ENCODE data around the gene MEF2D.

Gene MEF2D

GRCh38 chr1:156500543-156500792, at the start of gene MEF2D:
Gene MEF2D, minus strand, starts transcription at chr1:156500775. Its CDS starts 17,483 bp downstream, at chr1:156483292.
- no peak for DNase-seq

- DNase-seq, result no peak
These were observed 49.8 kb upstream of the MEF2D start for GRCh38 chr1:156550346-156550745.

DNA sequence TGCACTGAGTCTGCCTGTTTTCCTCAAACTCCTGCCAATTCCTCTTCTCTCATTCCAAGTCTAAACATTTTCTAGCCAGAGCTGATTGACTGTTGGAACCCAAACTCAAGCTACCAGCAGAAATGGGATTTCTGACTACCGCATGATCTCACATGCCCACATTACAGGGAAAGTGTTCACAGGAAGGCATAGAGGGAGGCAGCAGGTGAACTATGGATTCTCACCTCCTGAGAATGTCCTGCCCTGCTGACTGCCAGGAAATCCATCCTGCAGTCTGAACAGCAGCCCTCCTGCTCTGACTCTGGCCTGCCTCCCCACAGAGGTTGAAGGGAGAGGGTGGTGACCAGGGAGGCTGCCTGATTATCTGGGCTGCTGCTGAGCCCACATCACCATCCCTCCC, 49.3 kb upstream of the MEF2D start:
- no peak for DNase-seq

- no peak for DNase-seq
These were observed 48.8 kb upstream of the MEF2D start for GRCh38 chr1:156549390-156549789.

GRCh38 chr1:156547982-156548381, 47.4 kb upstream of the MEF2D start:
- no peak for DNase-seq

GRCh38 chr1:156547434-156547833, 46.9 kb upstream of the MEF2D start:
- DNase-seq, result no peak

GRCh38 chr1:156546267-156546666, 45.7 kb upstream of the MEF2D start:
- no peak for DNase-seq

- DNase-seq, result no peak
These were observed 44.1 kb upstream of the MEF2D start for GRCh38 chr1:156544592-156545102.

DNA sequence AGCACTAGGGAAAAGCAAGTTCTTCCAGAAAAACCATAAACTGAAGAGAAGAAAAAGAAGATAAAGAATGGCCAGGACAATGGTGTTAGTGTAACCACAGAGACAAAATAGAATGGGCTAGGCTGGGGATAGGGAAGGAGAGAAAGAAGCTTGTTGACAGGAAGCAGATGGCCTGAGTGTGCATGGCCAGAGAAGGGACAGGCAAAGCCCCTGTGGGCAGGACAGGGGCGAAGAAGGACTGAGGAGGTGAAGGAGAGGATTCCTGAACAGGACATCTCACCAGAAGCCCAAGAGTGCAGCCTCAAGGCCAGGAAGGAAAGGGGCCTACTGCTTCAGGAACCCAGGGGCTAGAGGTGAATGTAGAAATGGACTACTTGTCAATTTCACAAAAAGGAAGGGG, 42.5 kb upstream of the MEF2D start:
- DNase-seq, result no peak

- DNase-seq, result no peak
These were observed 40.4 kb upstream of the MEF2D start for GRCh38 chr1:156540955-156541354.

DNA sequence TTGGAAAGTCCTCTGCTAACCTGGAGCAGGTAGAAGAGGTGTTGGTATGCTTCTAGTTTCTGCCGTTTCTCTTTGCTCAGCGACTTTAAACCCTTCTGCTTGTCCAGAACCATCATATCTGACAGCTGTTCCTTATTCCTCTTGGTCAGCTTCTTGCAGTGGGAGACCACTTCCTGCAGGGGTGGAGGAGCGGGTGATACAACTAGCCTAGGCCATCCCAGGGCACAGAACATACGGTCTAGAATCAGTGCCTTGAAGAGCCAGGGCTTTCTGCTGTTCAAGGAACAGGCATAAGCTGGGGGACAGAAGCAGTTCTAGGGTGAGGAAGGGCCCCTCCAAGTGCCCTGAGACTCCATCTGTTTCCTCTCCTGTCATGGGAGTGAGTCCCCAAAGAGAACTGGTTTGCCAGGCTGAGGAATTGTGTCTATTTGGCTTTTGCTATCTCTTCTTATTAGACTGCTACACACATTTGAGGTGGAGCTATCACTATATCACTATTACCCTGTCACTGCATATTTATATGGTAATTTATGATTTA, 39.3 kb upstream of the MEF2D start:
- DNase-seq, result no peak

GRCh38 chr1:156538711-156539440, 38.3 kb upstream of the MEF2D start:
- no peak for DNase-seq

GRCh38 chr1:156537027-156537426, 36.5 kb upstream of the MEF2D start:
- DNase-seq, result no peak

- no peak for DNase-seq
These were observed 34.0 kb upstream of the MEF2D start for GRCh38 chr1:156534424-156535060.

DNA sequence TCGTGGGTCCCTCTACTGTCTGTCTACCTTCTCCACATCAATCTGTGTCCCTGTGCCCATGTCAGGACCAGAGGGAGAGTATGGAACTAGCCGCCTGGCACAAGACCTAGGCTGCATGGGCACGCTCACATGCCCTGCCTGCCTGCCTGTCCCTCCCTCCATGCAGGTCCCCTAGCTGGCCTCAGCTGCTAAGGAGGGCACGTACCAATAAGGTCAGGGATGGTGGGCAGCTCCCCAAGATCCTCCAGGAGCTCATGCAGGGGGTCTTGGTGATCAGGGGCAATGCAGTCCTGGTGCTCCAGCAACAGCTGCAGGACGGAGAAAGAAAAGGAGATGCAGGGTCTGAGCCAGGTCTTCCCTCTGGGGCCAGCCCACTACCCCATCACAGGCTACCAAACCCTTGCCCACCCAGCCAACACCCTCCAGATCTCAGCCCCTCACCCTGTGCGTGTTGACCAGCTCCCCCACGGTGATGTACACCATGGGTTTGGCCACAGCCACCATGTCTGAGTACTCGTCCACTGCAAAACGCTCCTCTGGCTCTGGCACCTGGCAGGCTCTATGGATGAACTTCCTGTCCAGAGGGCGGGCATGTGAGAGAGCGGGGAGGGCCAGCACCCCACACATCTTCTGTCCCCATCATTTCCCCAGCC, 33.1 kb upstream of the MEF2D start:
- no peak for DNase-seq

DNA sequence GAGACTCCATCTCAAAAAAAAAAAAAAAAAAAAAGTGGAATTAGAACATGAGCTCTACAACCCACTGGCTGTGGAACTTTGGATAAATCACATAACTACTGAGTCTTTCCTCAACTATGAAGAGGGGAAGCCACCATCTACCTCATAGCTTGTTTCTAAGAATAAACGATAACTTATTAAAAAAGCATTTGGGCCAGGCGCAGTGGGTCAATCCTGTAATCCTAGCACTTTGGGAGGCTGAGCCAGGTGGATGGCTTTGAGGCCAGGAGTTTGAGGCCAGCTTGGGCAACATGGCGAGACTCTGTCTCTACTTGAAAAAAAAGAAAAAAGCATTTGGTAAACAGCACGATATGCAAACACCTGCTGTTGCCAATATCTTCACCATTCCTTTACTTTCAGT, 31.8 kb upstream of the MEF2D start:
- no peak for DNase-seq

DNA sequence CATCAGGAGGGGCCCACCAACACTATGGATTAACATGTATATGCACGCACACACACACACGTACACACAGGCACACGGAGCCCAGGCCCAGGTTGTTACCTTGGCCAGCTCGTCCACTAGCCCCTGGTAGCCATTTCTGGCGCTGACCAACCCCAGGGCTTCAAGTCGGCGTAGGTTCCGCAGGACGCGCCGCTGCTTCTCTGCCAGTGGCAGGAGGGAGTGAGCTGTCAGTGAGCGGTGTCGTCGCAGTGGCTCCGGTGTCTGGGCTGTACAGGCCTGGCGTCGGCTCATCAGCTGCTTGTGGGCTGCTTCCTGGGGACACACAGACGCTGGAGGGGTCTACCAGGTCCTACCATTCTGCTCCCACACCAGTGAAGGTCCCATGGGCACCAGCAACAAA, 29.4 kb upstream of the MEF2D start:
- no peak for DNase-seq

DNA sequence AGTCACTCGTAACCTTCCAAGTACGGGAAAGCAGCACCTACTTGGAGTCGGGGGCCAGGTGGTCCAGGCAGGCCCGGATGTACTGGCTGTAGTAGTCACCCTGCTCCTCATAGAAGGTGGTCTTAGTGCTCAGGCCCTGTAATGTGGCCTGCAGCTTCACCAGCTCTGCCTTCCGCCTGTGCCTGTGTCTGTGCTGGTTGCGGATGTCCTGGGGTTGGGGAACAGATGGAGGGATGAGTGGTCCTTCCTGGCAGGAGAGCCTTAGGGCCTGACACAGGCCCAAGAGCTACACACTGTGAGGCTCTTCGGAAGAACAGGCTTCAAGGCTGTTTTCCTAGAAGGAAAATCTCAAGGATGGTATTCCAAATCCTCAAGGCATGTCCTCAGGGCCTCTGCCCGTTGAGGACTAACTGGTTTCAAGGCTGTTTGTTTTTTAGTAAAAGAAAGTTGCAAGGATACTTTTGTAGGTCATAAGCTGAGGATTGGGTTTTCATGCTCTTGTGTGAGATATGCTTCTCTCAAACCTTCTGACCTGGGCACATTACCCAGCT, 28.4 kb upstream of the MEF2D start:
- no peak for DNase-seq

GRCh38 chr1:156528231-156528630, 27.7 kb upstream of the MEF2D start:
- DNase-seq, result no peak

- DNase-seq, result no peak
These were observed 27.0 kb upstream of the MEF2D start for GRCh38 chr1:156527584-156527983.

DNA sequence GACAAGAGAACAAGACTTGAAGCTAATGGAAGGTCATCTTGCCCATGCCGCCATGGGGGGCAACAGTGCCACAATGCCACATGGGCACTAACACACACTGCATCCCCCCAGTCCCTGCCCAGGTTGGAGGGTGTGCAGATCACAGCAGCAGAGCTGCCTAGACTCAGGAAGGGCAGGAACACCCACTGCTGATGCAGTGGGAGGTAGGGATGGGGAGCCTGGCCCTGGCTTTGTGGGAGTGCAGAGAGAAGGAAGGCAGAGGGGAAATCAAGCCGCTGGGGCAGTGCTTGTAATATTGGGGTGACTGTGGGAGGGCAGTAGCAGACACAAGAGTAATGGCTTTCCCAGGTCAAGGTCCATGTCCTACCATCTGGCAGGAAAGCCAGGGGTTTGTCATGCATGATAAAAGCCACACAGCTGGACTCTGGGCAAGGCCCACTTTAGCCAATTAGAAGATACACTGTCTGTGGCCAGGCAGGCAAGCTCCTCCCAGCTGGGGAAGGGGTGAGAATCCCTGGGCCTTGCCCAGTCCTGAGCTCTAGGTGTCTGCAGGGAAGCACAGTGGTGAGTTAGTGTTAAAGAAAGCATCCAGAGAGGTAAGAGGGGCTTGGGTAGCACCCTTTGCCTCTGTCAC, 25.4 kb upstream of the MEF2D start:
- no peak for DNase-seq

DNA sequence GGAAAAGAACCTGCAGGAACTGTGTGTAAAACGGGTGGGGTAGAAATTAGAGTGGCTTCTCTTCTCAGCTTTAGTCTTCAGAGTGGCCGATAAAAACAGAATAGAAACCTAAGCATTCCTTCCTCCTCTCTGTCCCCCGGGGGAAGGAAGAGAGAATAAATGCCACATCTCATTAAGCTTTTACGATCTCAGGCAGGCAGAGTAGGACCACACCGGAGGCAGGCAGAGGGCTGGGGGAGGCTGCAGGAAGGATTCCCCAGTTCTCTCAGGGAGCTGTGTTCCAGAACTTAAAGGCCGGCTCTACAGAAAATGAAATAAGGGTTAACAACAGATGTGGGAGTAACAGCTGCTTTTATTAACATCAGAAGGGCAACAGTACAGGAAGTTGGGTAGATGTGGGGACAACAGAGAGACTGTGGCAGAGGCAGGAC, 24.5 kb upstream of the MEF2D start:
- no peak for DNase-seq

DNA sequence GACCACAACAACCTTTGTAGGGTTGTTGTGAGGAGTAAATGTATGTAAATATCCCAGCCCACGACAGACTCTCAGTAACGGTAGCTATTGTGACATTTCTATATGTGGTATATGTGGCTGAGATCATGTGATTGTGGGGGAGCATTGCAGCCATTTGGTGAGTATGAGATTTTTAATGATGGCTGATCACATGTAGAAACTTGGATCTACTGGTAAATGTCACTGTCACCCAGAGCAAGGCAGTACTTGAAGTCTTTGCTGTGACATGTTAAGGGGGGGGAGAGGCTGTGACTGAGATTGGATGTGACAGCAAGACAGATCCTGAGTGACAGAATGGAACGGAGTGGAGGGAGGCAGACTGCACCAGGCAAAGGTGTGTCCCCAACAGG, 23.9 kb upstream of the MEF2D start:
- DNase-seq, result no peak

All from NCI-H1048 (cell line).